Embryonic facial prominence (tissue), 1 donor: ENCODE results near the gene TSSC4.

Source experiments
- DNase-seq: peaks from one replicate; pipeline ENCODE4 v3.0.0-alpha.2; 2016; ENCODE audit errors: extremely low spot score

TSSC4 gene

GRCh38 chr11:2400762-2401435 is 349 bp downstream of the TSSC4 start:
- no peak for DNase-seq

DNA sequence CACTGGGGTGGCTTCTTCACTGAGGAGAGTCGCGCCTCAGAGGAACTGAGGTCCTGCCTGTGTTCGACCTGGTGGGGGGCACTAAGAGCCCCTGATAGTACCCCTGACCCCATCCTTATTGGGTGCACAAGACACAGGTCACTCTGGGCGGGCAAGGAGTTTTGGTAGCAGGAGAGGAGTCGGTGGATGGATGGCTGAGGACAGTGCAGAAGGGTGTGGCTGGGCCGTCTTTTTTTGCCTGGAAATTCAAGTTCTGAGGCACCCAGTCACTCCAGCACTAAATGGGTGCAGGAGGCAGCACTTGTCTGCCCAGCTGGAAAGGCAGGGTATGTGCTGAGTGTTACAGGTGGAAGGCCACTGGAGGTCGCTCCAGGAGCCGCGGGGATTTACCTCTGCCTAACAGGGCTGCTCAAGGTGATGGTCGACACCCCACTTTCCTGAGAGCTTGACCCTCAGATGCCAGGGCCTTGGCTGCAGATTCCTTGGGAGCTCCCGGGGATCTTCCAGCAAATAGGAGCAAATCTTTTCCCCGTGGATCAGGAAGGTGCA is 960 bp downstream of the TSSC4 start:
- DNase-seq = no peak

DNA sequence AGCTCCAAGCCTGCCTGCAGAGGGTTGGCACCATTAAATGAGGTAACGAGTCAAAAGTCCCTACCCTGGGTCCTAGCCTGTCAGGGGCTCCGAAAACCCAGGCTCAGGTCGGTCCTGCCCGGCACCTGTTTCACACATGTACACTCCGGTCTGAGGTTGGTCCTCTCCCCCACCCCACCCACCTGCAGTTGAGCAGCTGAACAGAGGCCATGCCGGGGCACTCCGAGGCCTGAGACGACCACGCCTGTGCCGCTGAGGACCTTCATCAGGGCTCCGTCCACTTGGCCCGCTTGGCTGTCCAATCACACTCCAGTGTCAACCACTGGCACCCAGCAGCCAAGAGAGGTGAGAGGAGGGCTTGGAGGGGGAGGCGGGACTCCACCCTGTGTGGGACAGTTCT is 1.6 kb downstream of the TSSC4 start:
- no peak for DNase-seq

GRCh38 chr11:2402890-2403645 is 2.5 kb downstream of the TSSC4 start:
- DNase-seq = no peak

DNA sequence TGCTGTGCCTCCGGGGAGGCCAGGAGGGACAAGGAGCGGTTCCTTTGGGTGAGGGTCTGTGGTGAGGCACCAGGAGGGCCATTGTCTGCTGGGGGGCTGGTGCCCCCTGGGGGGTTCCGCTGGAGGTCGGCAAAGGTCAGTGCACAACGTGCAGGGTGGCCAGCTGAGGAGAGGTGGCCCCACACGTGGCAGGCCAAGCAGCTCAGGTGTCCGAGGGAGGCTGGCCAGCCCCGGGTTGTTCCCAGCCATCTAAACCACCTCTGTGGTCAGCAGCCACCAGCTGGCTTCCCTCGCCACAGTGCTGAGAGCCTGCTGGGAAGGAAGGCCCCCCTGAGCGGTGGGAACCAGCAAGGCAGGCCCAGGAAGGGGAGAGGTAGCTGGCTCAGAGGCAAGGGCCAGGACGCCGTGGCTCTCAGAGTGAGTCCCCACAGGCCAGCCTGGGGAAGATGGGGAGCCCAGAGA is 4.2 kb downstream of the TSSC4 start:
- no peak for DNase-seq

DNA sequence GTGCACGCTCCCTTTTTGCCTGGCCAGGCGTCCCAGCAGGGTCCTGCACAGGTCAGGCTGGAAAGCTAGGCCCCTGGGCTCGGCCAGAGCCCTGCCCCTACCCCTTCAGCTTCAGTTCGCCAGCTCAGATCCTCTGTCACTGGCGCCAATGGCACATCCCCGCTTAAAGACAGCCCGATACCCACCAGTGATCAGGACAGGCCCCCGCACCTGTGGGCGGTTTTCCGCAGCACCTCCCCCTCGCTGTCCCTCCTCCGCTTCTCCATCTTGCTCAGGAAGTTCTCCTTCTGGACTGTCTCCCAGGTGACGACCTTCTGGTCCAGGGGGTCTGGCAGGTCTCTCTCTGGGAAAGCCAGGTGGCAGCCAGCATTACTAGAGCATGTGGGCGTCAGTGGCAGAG is 5.9 kb downstream of the TSSC4 start:
- DNase-seq = no peak

GRCh38 chr11:2406878-2407410 is 6.4 kb downstream of the TSSC4 start:
- DNase-seq = no peak

DNA sequence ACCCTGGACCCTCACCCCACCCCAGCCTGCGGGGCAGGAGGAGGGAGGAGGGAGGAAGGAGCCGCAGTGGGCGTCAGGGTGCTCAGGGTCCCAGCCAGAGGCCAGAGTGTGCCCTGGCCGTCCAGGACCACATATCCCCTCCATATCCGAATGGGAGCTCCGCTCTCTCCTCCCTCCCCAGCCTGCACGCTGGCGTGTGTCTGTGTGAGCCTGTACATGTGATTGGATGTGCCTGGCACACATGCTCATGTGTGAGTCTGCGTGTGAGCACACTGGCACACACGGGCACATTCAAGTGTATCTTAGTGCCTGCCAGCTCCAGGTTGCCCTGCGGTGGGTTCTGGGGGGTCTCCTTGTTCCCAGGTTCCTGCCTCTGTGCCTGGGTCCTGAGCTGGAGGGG is 8.1 kb downstream of the TSSC4 start:
- no peak for DNase-seq

DNA sequence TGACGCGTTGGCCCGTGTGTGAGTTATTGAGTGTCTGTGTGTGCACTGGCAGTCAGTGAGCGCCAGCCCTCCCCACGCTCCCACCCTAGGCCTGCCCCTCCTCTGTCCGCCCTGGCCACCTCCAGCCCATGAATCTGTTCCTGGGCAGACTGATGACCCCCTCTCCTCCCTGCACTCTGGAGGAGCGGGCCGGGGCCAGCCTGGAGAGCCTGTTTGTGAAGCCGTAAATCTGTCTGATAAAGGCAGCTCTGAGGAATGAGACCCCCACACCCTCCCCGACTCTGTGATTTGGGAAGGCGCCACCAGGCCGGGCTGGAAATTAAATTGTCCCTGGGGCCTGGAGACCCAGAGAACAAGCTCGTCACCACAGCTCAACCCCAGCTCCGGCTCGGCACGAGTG is 8.6 kb downstream of the TSSC4 start:
- no peak for DNase-seq

GRCh38 chr11:2409611-2410468 is 9.3 kb downstream of the TSSC4 start:
- no peak for DNase-seq

DNA sequence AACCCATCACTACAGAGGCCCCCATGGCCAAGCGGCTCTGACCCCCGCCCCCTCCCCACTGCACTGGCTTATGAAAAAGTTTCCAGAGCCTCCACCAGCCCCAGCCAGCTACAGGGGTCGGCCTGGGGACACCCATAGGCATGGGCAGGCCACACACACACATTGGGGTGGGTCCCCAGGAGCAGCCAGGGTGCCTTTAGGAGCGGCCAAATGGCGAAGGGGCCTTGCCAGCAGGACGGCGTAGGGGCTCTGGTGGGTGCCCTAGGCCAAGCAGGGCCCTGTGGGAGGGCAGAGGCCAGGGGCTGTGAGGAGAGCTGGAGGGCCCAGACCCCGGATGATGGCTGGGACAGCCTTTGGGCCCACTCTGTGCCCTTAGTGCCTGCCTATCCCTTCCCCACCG is 10.1 kb downstream of the TSSC4 start:
- DNase-seq = no peak

- DNase-seq = no peak
These were observed 11.1 kb downstream of the TSSC4 start for GRCh38 chr11:2411446-2412305.

DNA sequence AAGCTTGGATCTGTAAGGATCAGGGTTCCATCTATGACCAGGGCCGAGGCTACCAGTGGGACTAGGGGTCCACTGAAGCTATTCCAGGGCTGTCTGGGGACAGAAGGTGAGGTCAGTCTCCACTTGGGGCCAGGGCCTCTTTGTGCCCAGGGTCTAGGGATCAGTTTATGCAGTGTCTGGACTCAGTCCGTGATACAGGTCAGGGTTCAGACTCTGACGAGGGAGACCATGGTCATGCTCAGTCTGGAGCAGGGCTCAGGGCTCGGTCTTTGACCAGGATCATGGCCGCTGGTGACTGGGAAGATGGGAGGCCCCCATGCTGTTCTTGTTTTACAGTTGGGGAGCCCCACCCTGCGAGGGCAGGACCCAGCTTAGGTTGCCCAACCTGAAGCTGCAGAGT is 11.8 kb downstream of the TSSC4 start:
- no peak for DNase-seq

DNA sequence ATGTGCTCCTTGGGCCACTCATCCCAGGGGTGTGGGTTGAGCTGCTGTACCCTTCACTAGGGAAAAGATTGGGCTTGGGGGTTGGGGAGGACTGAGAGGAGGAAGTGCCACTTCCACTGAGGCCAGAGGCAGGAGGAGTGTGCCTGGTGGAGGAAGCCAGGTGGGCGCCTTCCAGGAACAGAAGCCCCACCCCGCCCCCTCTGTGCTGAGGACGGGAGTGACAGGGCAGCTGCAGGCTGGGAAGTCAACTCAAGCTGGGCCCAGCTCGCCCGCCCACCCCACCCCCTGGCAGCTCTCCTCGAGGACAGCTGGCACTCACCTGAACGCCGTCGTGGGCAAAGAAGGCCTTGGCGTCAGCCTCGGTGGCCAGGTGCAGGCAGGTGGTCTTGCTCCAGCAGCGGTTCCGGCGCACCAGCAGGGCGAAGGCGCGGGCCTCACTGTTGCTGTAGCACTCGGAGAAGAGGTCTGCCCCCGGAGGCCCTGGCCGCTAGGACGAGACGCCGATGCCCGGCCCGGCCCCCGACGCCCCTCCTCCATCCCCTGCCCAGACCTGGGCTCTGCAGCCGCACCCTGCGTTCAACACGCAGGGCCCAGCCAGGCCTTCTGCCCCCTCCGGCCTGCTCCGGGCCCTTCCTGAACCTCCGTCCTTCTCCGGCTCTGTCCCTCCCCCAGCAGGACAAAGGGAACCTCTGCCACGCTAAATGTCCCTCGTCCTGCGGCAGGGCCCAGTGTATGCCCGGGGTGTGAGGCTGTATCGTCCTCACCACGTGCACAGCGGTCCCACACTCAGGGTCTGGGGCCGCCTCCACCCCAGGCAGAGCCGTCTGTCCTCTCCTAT is 13.4 kb downstream of the TSSC4 start:
- DNase-seq = no peak

GRCh38 chr11:2414616-2415015 is 14.1 kb downstream of the TSSC4 start:
- DNase-seq = no peak

GRCh38 chr11:2415171-2415570 is 14.6 kb downstream of the TSSC4 start:
- DNase-seq = no peak

GRCh38 chr11:2415601-2416380 is 15.2 kb downstream of the TSSC4 start:
- no peak for DNase-seq

- no peak for DNase-seq
These were observed 16.2 kb downstream of the TSSC4 start for GRCh38 chr11:2416765-2417164.
